Parathyroid adenoma (tissue), 2 donors: Measurements from ENCODE around the gene HAO2.

Experiments
- H2AFZ ChIP-seq: fragments of 300-600 bp; sonication (generic); one replicate; pipeline ENCODE4 v1.7.0; 2017; ENCODE audit warnings: antibody characterized with exemption, mild to moderate bottlenecking
- H3K27ac ChIP-seq: fragments of 300-600 bp; sonication (generic); one replicate; pipeline ENCODE4 v1.7.0; 2017
- H3K27me3 ChIP-seq: fragments of 300-600 bp; sonication (generic); one replicate; pipeline ENCODE4 v1.7.0; 2017; ENCODE audit warnings: low read length; ENCODE audit not compliant: control insufficient read depth, insufficient read depth
- H3K36me3 ChIP-seq: fragments of 300-600 bp; sonication (generic); one replicate; pipeline ENCODE4 v1.7.0; 2017; ENCODE audit warnings: low read length; ENCODE audit not compliant: control insufficient read depth, insufficient read depth
- H3K4me1 ChIP-seq: fragments of 300-600 bp; sonication (generic); one replicate; pipeline ENCODE4 v1.7.0; 2017; ENCODE audit warnings: control low read depth
- H3K4me2 ChIP-seq: fragments of 300-600 bp; sonication (generic); one replicate; pipeline ENCODE4 v1.7.0; 2017; ENCODE audit warnings: low read length
- H3K4me3 ChIP-seq: fragments of 300-600 bp; sonication (generic); one replicate; pipeline ENCODE4 v1.7.0; 2017; ENCODE audit warnings: low read depth, low read length
- H3K79me2 ChIP-seq: fragments of 300-600 bp; sonication (generic); one replicate; pipeline ENCODE4 v1.7.0; 2017; ENCODE audit warnings: control low read depth
- H3K9ac ChIP-seq: fragments of 300-600 bp; sonication (generic); one replicate; pipeline ENCODE4 v1.7.0; 2017; ENCODE audit warnings: mild to moderate bottlenecking
- H3K9me3 ChIP-seq: fragments of 300-600 bp; sonication (generic); one replicate; pipeline ENCODE4 v1.7.0; 2017; ENCODE audit warnings: low read length; ENCODE audit not compliant: control insufficient read depth
- TF ChIP-seq, protein P1 (sequence below): fragments of 300-600 bp; sonication (generic); IDR thresholded peaks from one replicate; pipeline ENCODE4 v1.7.0; 2017; ENCODE audit warnings: antibody characterized with exemption, mild to moderate bottlenecking
- donor health status: primary hyperparathyroidism.

The HAO2 gene

DNA sequence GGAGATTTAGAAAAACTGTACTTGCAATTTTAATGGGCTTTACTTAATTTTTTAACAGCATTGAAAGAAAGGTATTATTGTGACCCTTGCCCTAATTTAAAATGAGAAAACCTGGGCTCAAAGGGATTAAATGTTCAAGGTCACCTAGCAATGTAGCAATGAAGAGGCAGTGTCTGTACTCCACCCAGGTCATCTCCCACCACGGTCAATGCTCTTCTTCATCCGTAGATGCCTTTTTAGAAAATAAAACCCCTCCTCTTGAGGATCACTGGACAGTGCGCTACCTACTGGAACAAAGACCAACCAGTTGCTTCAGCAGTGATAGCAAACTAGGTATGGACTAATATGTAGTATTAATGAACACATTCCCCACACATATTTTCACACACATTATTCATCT is 29.8 kb upstream of the HAO2 start:
- Histone ChIP-seq H3K9me3 (no peaks in the 10 kb centered on the region), H3K4me3 (no peak overlapping the region), H3K79me2 (no peaks in the 10 kb centered on the region), H3K4me1 (no peaks in the 10 kb centered on the region), H3K27me3 (no peaks in the 10 kb centered on the region), H3K4me2 (no peak overlapping the region), H3K27ac (no peak overlapping the region), H2AFZ (no peak overlapping the region), H3K9ac (no peak overlapping the region), H3K36me3 (no peaks in the 10 kb centered on the region)
- TF ChIP-seq, protein P1, sequence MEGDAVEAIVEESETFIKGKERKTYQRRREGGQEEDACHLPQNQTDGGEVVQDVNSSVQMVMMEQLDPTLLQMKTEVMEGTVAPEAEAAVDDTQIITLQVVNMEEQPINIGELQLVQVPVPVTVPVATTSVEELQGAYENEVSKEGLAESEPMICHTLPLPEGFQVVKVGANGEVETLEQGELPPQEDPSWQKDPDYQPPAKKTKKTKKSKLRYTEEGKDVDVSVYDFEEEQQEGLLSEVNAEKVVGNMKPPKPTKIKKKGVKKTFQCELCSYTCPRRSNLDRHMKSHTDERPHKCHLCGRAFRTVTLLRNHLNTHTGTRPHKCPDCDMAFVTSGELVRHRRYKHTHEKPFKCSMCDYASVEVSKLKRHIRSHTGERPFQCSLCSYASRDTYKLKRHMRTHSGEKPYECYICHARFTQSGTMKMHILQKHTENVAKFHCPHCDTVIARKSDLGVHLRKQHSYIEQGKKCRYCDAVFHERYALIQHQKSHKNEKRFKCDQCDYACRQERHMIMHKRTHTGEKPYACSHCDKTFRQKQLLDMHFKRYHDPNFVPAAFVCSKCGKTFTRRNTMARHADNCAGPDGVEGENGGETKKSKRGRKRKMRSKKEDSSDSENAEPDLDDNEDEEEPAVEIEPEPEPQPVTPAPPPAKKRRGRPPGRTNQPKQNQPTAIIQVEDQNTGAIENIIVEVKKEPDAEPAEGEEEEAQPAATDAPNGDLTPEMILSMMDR, result no peak

DNA sequence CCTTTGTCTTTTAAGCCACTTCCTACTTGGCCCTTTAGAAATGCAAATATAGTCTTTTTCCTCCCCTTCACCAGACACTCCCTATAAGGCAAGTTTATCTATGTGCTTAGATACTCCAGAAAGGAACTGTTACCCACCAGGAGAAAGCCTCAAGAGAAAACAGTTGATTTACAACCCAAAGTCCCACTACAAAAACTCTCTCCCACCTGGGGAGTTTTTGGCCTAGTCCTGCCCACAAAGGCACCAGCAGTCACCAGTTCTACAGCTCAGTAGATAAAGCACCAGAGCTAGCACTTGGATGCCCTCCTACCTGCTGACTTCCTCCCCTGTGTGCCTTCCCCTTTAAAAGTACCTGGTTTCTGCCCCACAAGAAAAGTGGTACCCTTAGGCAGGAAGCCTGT is 27.7 kb upstream of the HAO2 start:
- Histone ChIP-seq H3K27ac (no peak overlapping the region), H3K27me3 (no peaks in the 10 kb centered on the region), H3K9ac (no peak overlapping the region), H3K4me2 (no peak overlapping the region), H3K4me1 (no peaks in the 10 kb centered on the region), H2AFZ (no peak overlapping the region), H3K4me3 (no peak overlapping the region), H3K36me3 (no peaks in the 10 kb centered on the region), H3K79me2 (no peaks in the 10 kb centered on the region), H3K9me3 (no peaks in the 10 kb centered on the region)
- TF ChIP-seq, protein P1, result no peak

DNA sequence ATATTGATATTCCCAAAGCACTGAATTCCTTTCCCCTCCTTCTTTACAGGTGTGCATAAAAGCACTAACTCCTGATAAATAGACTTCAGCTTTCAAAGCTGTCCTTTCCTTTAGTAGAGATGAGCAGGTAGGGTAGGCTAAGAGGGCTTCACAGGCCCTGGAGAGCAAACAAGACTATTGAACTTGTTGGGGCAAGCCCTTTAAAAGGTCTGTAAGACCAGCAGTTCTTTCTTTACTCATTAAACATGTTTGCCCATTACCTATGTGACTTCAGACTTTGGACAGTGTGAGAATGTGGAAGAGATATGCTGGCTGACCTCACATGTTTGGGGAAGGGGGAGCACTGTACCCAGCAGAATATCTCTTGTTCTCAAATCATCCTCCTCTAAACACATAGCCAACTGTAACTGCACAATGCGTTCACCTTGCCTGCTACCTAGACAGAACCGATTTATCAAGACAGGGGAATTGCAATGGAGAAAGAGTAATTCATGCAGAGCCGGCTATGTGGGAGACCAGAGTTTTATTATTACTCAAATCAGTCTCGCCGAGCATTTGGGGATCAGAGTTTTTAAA is 27.1 kb upstream of the HAO2 start:
- H3K79me2 ChIP-seq, result no peaks in the 10 kb centered on the region
- H3K9ac ChIP-seq, result no peak overlapping the region
- H2AFZ ChIP-seq, result no peak overlapping the region
- no peaks in the 10 kb centered on the region for H3K4me1 ChIP-seq
- H3K27me3 ChIP-seq, result no peaks in the 10 kb centered on the region
- H3K4me2 ChIP-seq, result no peak overlapping the region
- H3K9me3 ChIP-seq, result no peaks in the 10 kb centered on the region
- no peak overlapping the region for H3K4me3 ChIP-seq
- H3K36me3 ChIP-seq, result no peaks in the 10 kb centered on the region
- H3K27ac ChIP-seq, result no peak overlapping the region
- TF ChIP-seq, protein P1, result no peak

DNA sequence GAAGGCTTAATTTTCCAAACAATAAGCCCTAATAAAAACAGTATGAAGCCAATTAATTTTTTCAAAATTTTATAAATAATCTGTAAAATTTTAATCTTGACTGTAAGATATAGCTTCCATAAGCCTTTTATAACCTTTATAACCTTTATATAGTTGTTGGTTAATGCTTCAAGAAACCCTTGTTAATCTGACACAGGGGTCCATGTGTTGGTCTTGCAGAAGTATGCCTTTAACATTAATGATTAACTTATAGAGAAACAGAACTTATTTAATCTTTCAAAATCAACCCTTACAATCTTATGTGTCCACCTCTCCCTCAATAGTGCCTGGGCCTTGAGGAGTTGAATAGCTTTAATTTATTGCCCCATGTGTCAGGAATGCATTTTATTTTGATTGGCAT is 23.2 kb upstream of the HAO2 start:
- Histone ChIP-seq H3K4me3 (no peak overlapping the region), H3K9ac (no peak overlapping the region), H3K4me1 (no peaks in the 10 kb centered on the region), H2AFZ (no peak overlapping the region), H3K36me3 (no peaks in the 10 kb centered on the region), H3K27ac (no peak overlapping the region), H3K4me2 (no peak overlapping the region), H3K9me3 (no peaks in the 10 kb centered on the region), H3K27me3 (no peaks in the 10 kb centered on the region), H3K79me2 (no peaks in the 10 kb centered on the region)
- TF ChIP-seq, protein P1, result no peak

DNA sequence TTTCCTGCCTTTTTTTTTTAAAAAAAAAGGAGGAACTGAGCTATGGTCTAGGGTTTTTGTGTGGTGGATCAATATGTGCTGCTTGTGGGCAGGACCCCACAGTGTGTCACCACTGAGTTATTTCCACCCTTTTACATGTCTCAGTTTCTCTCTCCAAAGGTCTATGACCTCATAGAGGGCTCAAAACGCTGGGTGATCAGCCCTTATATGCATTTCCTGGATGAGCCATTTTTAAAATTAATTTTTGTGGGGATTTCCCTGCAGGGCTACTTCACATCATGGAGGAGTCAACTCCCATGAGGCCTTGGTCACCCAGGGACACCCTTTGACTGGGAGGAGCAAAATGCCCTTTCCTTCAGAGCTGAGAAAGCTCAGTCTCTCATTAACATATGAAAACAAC is 20.7 kb upstream of the HAO2 start:
- H3K9me3 ChIP-seq, result no peaks in the 10 kb centered on the region
- TF ChIP-seq, protein P1, result no peak
- no peaks in the 10 kb centered on the region for H3K4me1 ChIP-seq
- H3K9ac ChIP-seq, result no peak overlapping the region
- H3K27me3 ChIP-seq, result no peaks in the 10 kb centered on the region
- H3K79me2 ChIP-seq, result no peaks in the 10 kb centered on the region
- H3K4me2 ChIP-seq, result no peak overlapping the region
- H3K36me3 ChIP-seq, result no peaks in the 10 kb centered on the region
- no peak overlapping the region for H2AFZ ChIP-seq
- H3K4me3 ChIP-seq, result no peak overlapping the region
- H3K27ac ChIP-seq, result no peak overlapping the region
